Esophagus muscularis mucosa (tissue), 4 donors: ENCODE results near the gene FAAP20. TPM values are rescaled to one million over a fixed set of nuclear protein-coding genes. Genes with fewer than 3 reads are reported as not detected.

Experiments used
- DNase-seq: peaks from one replicate; pipeline ENCODE4 v3.0.0-alpha.2; 2017; ENCODE audit errors: extremely low spot score
- H3K27ac ChIP-seq, 4 donors: fragments of 200-600 bp; sonication (generic); replicated peaks in 1 of 4; 1 replicate in 3 of 4; 2 replicates in 1 of 4; pipeline ENCODE4 v1.5.1; 2016 to 2019; ENCODE audit warnings: mild to moderate bottlenecking in 1 of 4
- H3K27me3 ChIP-seq, 4 donors: fragments of 200-600 bp; sonication (generic); one replicate each; pipeline versions ENCODE4 v1.5.1 to v1.6.0; 2016 to 2019
- H3K36me3 ChIP-seq, 4 donors: fragments of 200-600 bp; sonication (generic); one replicate each; pipeline ENCODE4 v1.5.1; 2016 to 2019
- H3K4me1 ChIP-seq, 4 donors: fragments of 200-600 bp; sonication (generic); one replicate each; pipeline ENCODE4 v1.5.1; 2016 to 2019
- H3K4me3 ChIP-seq, 4 donors: fragments of 200-600 bp; sonication (generic); 1 replicate in 2 of 4; 2 replicates in 2 of 4; pipeline ENCODE4 v1.5.1; 2016 to 2019; ENCODE audit warnings: mild to moderate bottlenecking in 4 of 4, moderate library complexity in 1 of 4
- H3K9me3 ChIP-seq, 4 donors: fragments of 200-600 bp; sonication (generic); 1 replicate in 3 of 4; 2 replicates in 1 of 4; pipeline ENCODE4 v1.5.1; 2016 to 2019
- CTCF ChIP-seq, 3 experiments: fragments of 200-600 bp in 2 of 3; fragments of 450-650 bp in 1 of 3; sonication (generic) in 2 of 3; IDR thresholded peaks; one replicate each; pipeline ENCODE4 v1.5.1; 2017 to 2019; ENCODE audit warnings: antibody characterized with exemption in 3 of 3, mild to moderate bottlenecking in 2 of 3, moderate library complexity in 1 of 3
- EP300 ChIP-seq: sonication (generic); formaldehyde crosslinking; IDR thresholded peaks from one replicate; pipeline ENCODE4 v1.6.1; 2017; ENCODE audit warnings: antibody characterized with exemption
- POLR2A ChIP-seq: fragments of 450-650 bp; IDR thresholded peaks from one replicate; pipeline ENCODE4 v1.6.1; 2017; ENCODE audit warnings: antibody characterized with exemption, moderate library complexity, mild to moderate bottlenecking, low read depth
- POLR2AphosphoS5 ChIP-seq, 2 donors: sonication (generic); formaldehyde crosslinking; IDR thresholded peaks; one replicate each; pipeline ENCODE4 v1.6.1; 2017; ENCODE audit warnings: antibody characterized with exemption in 2 of 2
- WGBS: methylation state at CpG from one replicate; pipeline ENCODE4 v1.1.5; 2018; 5-methylcytosine and 5-hydroxymethylcytosine counted together
- intact Hi-C: fragments of 100-400 bp; cut with DNase I; formaldehyde crosslinking; loops from one replicate; pipeline ENCODE4 v1.15.1; 2023
- total RNA-seq, 4 donors: library from RNA; depleted of rRNA; stranded (reverse); fragments of >200 nt; gene quantifications; one replicate each; pipeline versions ENCODE4 v1.1.0 to v1.2.1, GENCODE V29; 2016

The FAAP20 gene
- total RNA-seq, 4 donors from 2014 or later: 37.9 to 81.7 (median 55.7) TPM

GRCh38 chr1:2182376-2182775 is 12.2 kb downstream of the FAAP20 start:
- peaks cover 0 to 46% (median 24%) of the 10 kb centered on the region in 4 donors for H3K36me3 ChIP-seq
- intact Hi-C loops: no loop called here
- H3K9me3 ChIP-seq: no peaks in the 10 kb centered on the region
- H3K4me3 ChIP-seq: no peak overlapping the region
- WGBS: 96% methylated on average over 5 of the region's 13 CpGs
- TF ChIP-seq POLR2A (no peak), EP300 (no peak), CTCF (IDR thresholded peaks at IDR 0.05) (no peak), POLR2AphosphoS5 (IDR thresholded peaks at IDR 0.05) (no peak)
- H3K4me1 ChIP-seq: no peaks in the 10 kb centered on the region
- no peaks in the 10 kb centered on the region for H3K27me3 ChIP-seq
- H3K27ac ChIP-seq: no peak overlapping the region
- DNase-seq: no peak

DNA sequence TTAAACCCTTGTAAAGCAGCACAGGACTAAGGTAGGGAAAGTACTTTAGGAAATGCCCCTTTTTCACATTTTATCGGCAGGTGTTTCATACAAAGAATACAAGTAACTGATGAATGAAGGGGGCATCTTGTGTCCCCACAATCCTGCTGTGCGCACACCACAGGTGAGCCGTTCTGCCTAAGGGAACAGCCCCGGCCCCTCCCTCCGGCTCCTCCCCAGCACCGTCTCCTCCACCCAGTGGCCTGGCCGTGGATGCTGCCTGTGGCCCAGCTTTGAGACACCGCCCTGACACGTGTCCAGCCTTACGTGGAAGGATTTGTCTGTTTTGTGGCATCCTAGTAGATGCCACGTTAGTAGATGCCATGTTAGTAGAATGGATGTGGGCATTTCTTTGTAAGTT is 12.8 kb downstream of the FAAP20 start:
- TF ChIP-seq CTCF (IDR thresholded peaks at IDR 0.05): no peak
- TF ChIP-seq POLR2AphosphoS5 (IDR thresholded peaks at IDR 0.05): no peak
- TF ChIP-seq EP300: no peak
- Histone ChIP-seq H3K27me3 (no peaks in the 10 kb centered on the region), H3K4me3 (no peak overlapping the region), H3K36me3 (peaks cover 0 to 44% (median 24%) of the 10 kb centered on the region in 4 donors), H3K9me3 (no peaks in the 10 kb centered on the region), H3K4me1 (no peaks in the 10 kb centered on the region), H3K27ac (no peak overlapping the region)
- WGBS: 88% methylated on average over 11 of the region's 11 CpGs
- intact Hi-C loops: no loop called here
- DNase-seq: no peak

DNA sequence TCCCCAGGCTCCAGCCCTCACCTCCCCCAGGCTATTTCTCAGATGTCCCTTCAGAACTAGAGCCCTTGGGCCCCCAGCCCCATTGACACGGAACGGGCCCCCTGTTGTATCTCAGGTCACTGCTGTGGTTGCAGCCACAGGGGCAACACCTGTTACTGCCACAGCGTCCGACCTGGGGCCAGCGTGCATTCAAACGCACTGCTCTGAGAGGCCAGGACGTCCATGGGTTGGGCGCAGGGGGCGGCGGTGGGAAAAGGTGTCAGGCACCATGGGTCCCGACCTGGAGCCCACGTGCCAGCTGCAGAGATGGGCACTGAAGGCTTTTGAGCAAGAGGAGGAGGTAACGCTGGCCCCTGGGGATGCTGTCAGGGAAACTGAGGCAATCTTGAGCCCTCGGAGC is 13.3 kb downstream of the FAAP20 start:
- TF ChIP-seq EP300 (no peak), CTCF (IDR thresholded peaks at IDR 0.05) (no peak), POLR2A (no peak), POLR2AphosphoS5 (IDR thresholded peaks at IDR 0.05) (no peak)
- DNase-seq: no peak
- Histone ChIP-seq H3K27me3 (no peaks in the 10 kb centered on the region), H3K36me3 (peaks cover 0 to 39% (median 22%) of the 10 kb centered on the region in 4 donors), H3K4me1 (no peaks in the 10 kb centered on the region), H3K4me3 (no peak overlapping the region), H3K27ac (no peak overlapping the region), H3K9me3 (no peaks in the 10 kb centered on the region)
- 94% methylated on average over 7 of the region's 14 CpGs for WGBS
- intact Hi-C loops: no loop called here

DNA sequence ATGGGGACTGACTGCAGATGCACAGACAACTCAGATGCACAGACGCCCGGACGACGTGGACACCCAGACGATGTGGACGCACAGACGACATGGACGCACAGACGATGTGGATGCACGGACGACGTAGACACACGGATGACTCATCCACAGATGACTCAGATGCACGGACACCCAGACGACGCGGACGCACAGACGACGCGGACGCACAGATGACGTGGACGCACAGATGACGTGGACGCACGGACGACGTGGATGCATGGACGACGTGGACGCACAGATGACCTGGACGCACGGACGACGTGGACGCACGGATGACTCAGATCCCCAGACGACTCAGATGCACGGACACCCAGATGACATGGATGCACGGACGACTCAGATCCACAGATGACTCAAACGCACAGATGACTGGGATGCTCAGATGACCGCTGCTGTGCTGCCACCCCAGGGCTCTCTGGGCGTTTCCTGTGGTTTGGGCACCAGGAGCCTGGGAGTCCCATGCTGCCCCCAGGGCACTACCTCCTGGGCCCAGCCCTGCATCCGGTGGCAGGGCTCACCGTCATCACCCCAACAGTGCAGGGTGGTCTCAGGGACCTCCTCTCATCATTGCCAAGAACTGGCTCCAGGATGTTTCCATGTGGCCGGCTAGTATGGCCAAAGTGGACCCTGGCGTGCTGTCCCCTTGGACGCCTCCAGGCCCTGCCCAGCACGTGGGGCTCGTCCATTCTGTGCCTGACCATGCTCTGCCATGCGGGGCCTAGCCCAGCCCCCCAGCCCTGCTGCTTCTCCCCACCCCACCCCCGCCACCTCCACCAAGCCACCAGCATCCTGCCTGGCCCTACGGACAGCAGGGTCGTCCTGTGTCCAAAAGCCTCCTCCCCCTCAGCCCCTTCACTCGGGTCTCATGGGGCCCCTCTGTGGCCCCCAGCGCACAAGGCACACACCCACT is 14.0 kb downstream of the FAAP20 start:
- no peaks in the 10 kb centered on the region for H3K9me3 ChIP-seq
- 82% methylated on average over 51 of the region's 58 CpGs for WGBS
- H3K36me3 ChIP-seq: peaks cover 0 to 33% (median 18%) of the 10 kb centered on the region in 4 donors
- H3K4me3 ChIP-seq: no peak overlapping the region
- no peak overlapping the region for H3K27ac ChIP-seq
- intact Hi-C loops: no loop called here
- no peak for DNase-seq
- H3K4me1 ChIP-seq: peaks cover 0 to 4% (median 0%) of the 10 kb centered on the region in 4 donors
- H3K27me3 ChIP-seq: no peaks in the 10 kb centered on the region
- TF ChIP-seq POLR2AphosphoS5 (IDR thresholded peaks at IDR 0.05) (no peak), EP300 (no peak), POLR2A (no peak), CTCF (IDR thresholded peaks at IDR 0.05) (no peak)
